PC-9 (cell line): Measurements from ENCODE around the gene TAAR5.

Experiments used
- CTCF ChIP-seq: fragments of 200-600 bp; sonication (generic); conservative IDR thresholded peaks from 2 replicates; pipeline ENCODE4 v1.6.1; 2017; ENCODE audit warnings: mixed run types, antibody characterized with exemption, mild to moderate bottlenecking, moderate library complexity
- EZH2 ChIP-seq: fragments of 200-600 bp; sonication (generic); IDR thresholded peaks from 2 replicates; pipeline ENCODE4 v1.8.0; 2017; ENCODE audit warnings: antibody characterized with exemption, low read depth

GRCh38 chr6:132567566-132567965, 22.0 kb downstream of the TAAR5 start:
- TF ChIP-seq EZH2 (no peak), CTCF (no peak)
